CD4-positive, alpha-beta T cell (primary cell): ENCODE results near the gene CD44. TPM values are rescaled to one million over a fixed set of nuclear protein-coding genes. Genes with fewer than 3 reads are reported as not detected.

Source experiments
- ATAC-seq: fragments of 200-7000 bp; cut with Tn5 transposase; one replicate; pipeline ENCODE4 v1.10.0; 2022; ENCODE audit warnings: mild to moderate bottlenecking; ENCODE audit not compliant: poor library complexity
- CTCF ChIA-PET: fragments of 350-600 bp; sonication (Branson Sonifier 250); formaldehyde crosslinking; loops from one replicate; lab custom pipeline; 2021; ENCODE audit warnings: antibody characterized with exemption, inconsistent platforms; lab: Charles Lee
- POLR2A ChIA-PET: fragments of 350-600 bp; sonication (Branson Sonifier 250); formaldehyde crosslinking; loops from one replicate; lab custom pipeline; 2021; ENCODE audit warnings: antibody characterized with exemption, inconsistent platforms; lab: Charles Lee
- DNase-seq, 14 experiments: peaks; one replicate each; pipeline ENCODE4 v3.0.0-alpha.2; 2013 to 2020; ENCODE audit warnings: mixed read lengths in 2 of 14
- H3K27ac ChIP-seq, 2 donors: one replicate each; pipeline versions ENCODE4 v1.5.1 to v1.7.0; 2013; ENCODE audit warnings: low read length in 2 of 2, low read depth in 1 of 2, mild to moderate bottlenecking in 1 of 2
- H3K27me3 ChIP-seq, 2 experiments: 1 replicate in 1 of 2; 2 replicates in 1 of 2; pipeline versions ENCODE4 v1.6.1 to v1.7.0; 2013; ENCODE audit warnings: low read length in 2 of 2, control low read depth in 1 of 2, mild to moderate bottlenecking in 1 of 2, moderate library complexity in 1 of 2; ENCODE audit not compliant: insufficient read depth in 2 of 2, control insufficient read depth in 1 of 2
- H3K36me3 ChIP-seq: one replicate; pipeline ENCODE4 v1.6.1; 2013; ENCODE audit warnings: low read length, control low read depth; ENCODE audit not compliant: insufficient read depth
- H3K4me1 ChIP-seq: one replicate; pipeline ENCODE4 v1.6.1; 2013; ENCODE audit warnings: low read length, control low read depth; ENCODE audit not compliant: insufficient read depth
- H3K4me3 ChIP-seq: one replicate; pipeline ENCODE4 v1.5.1; 2013; ENCODE audit warnings: mild to moderate bottlenecking, low read length, moderate library complexity
- H3K9me3 ChIP-seq, 2 experiments: 1 replicate in 1 of 2; 2 replicates in 1 of 2; pipeline versions ENCODE4 v1.6.1 to v1.7.0; 2013; ENCODE audit warnings: low read length in 2 of 2, mild to moderate bottlenecking in 2 of 2, control low read depth in 1 of 2, moderate library complexity in 1 of 2; ENCODE audit not compliant: control insufficient read depth in 1 of 2, insufficient read depth in 1 of 2
- H3K27ac Mint-ChIP-seq: one replicate; pipeline ENCODE4 v1.8.0; 2020; ENCODE audit warnings: mixed read lengths
- H3K27me3 Mint-ChIP-seq: one replicate; pipeline ENCODE4 v1.8.0; 2021; ENCODE audit warnings: mixed read lengths
- H3K36me3 Mint-ChIP-seq: one replicate; pipeline ENCODE4 v1.8.0; 2021; ENCODE audit warnings: low read depth, mixed read lengths
- H3K4me1 Mint-ChIP-seq: one replicate; pipeline ENCODE4 v1.8.0; 2021; ENCODE audit warnings: low read depth, mixed read lengths
- H3K4me3 Mint-ChIP-seq: one replicate; pipeline ENCODE4 v1.8.0; 2020; ENCODE audit warnings: mild to moderate bottlenecking, mixed read lengths
- H3K9me3 Mint-ChIP-seq: one replicate; pipeline ENCODE4 v1.8.0; 2020; ENCODE audit warnings: mixed read lengths
- intact Hi-C, 2 experiments: fragments of 100-400 bp; cut with DNase I in 1 of 2; cut with micrococcal nuclease in 1 of 2; formaldehyde crosslinking; loops; one replicate each; pipeline versions ENCODE4 v1.15.1 to v1.9.0; 2023 to 2025; cut with DNase I, micrococcal nuclease
- total RNA-seq, 174 experiments: library from RNA in 2 of 174; stranded (reverse) in 2 of 174; gene quantifications; one replicate each; pipeline ENCODE4 v1.2.3 and lab custom pipeline; 2021 to 2026
- TF ChIP-seq, protein P1 (sequence below): fragments of 200-600 bp; IDR thresholded peaks from one replicate; pipeline ENCODE4 v1.8.0; 2022; ENCODE audit warnings: antibody characterized with exemption, mild to moderate bottlenecking

Gene CD44
- total RNA-seq, 2 experiments from 2014 or later = 1,283 to 1,330 TPM

DNA sequence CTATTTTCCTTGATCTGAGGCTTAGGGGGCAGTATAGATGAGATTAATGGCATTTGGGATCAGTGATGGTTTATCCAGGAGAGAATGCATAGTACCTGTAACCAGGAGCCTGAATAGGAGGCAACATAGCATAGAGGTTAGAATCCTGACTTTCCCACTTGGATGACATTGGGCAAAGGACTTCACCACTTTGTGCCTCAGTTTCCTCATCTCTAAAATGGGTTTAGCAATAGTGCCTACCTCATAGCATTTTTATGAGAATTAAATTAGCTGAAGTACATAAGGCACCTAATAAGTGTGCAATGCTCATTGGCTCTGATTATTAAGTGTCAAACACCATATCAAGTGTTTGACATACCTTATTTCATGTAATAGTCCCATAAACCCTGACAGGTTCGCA, 30.8 kb downstream of the CD44 start:
- Histone ChIP-seq H3K27ac (peak overlapping the region; percentile 26 to 96), H3K4me1 (peaks cover 95% of the 10 kb centered on the region), H3K4me3 (no peak overlapping the region), H3K9me3 (no peaks in the 10 kb centered on the region), H3K27me3 (no peaks in the 10 kb centered on the region), H3K36me3 (peaks cover 47% of the 10 kb centered on the region)
- no peak for DNase-seq
- TF ChIP-seq, protein P1, sequence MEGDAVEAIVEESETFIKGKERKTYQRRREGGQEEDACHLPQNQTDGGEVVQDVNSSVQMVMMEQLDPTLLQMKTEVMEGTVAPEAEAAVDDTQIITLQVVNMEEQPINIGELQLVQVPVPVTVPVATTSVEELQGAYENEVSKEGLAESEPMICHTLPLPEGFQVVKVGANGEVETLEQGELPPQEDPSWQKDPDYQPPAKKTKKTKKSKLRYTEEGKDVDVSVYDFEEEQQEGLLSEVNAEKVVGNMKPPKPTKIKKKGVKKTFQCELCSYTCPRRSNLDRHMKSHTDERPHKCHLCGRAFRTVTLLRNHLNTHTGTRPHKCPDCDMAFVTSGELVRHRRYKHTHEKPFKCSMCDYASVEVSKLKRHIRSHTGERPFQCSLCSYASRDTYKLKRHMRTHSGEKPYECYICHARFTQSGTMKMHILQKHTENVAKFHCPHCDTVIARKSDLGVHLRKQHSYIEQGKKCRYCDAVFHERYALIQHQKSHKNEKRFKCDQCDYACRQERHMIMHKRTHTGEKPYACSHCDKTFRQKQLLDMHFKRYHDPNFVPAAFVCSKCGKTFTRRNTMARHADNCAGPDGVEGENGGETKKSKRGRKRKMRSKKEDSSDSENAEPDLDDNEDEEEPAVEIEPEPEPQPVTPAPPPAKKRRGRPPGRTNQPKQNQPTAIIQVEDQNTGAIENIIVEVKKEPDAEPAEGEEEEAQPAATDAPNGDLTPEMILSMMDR = no peak
- ChIA-PET CTCF (interaction anchor here (1.2 to 1.4 kb wide), 2 partner anchors 13 to 218 kb away, joined by 3 read pairs; no protein-coding TSS in a partner anchor), POLR2A (interaction anchor here (0.6 to 18.0 kb wide), 5 partner anchors 7 to 30 kb away, joined by 3 to 355 read pairs (median 12); partner anchors contain the start of gene CD44)
- intact Hi-C loops = loop anchor here in 1 of 2 experiments (5.0 to 10.0 kb wide), 2 partner anchors 68 to 1065 kb away; partner anchors contain the start of gene NAT10
- H3K27ac Mint-ChIP-seq = peak overlapping the region; percentile 96
- no peak for ATAC-seq
- no peaks in the 10 kb centered on the region for H3K9me3 Mint-ChIP-seq
- no peaks in the 10 kb centered on the region for H3K27me3 Mint-ChIP-seq
- peaks cover 100% of the 10 kb centered on the region for H3K4me1 Mint-ChIP-seq
- peak overlapping the region; percentile 77 for H3K4me3 Mint-ChIP-seq
- H3K36me3 Mint-ChIP-seq = peaks cover 84% of the 10 kb centered on the region

DNA sequence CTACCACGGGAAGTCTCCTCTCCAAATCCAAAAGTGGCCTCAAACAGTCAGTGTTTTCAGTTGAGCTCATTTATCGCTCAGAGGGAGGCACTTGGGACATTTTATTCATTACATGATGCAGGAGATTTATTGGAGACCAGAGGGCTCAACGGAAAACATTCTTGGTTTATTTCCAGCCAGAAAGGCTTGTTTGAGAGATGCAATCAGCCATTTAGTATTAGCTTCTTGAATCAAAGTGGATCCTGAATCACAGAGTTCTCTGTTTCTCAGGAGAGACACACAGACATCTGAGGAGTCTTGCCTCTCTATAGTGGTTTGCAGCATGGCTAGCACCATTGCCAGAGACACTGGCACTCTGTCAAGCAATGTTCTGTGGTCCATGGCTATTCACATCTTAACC, 31.5 kb downstream of the CD44 start:
- H3K36me3 Mint-ChIP-seq = peaks cover 86% of the 10 kb centered on the region
- POLR2A ChIA-PET = interaction anchor here (2.7 to 18.0 kb wide), 4 partner anchors 6 to 31 kb away, joined by 12 to 355 read pairs (median 196); partner anchors contain the start of gene CD44
- no peaks in the 10 kb centered on the region for H3K9me3 Mint-ChIP-seq
- CTCF ChIA-PET = interaction anchor here (1.2 kb wide), 1 partner anchor 12 kb away, joined by 3 read pairs; no protein-coding TSS in a partner anchor
- H3K27ac Mint-ChIP-seq = peak overlapping the region; percentile 96
- peaks cover 92% of the 10 kb centered on the region for H3K4me1 ChIP-seq
- TF ChIP-seq, protein P1 = no peak
- peak overlapping the region; percentile 62 to 96 for H3K27ac ChIP-seq
- no peak overlapping the region for H3K4me3 ChIP-seq
- H3K27me3 ChIP-seq = no peaks in the 10 kb centered on the region
- peak overlapping the region; percentile 72 for H3K4me3 Mint-ChIP-seq
- H3K27me3 Mint-ChIP-seq = no peaks in the 10 kb centered on the region
- intact Hi-C loops = no loop called here
- H3K9me3 ChIP-seq = no peaks in the 10 kb centered on the region
- DNase-seq (peak in 1 of 14 experiments; percentile 42), ATAC-seq (no peak)
- H3K4me1 Mint-ChIP-seq = peaks cover 100% of the 10 kb centered on the region
- H3K36me3 ChIP-seq = peaks cover 46% of the 10 kb centered on the region

DNA sequence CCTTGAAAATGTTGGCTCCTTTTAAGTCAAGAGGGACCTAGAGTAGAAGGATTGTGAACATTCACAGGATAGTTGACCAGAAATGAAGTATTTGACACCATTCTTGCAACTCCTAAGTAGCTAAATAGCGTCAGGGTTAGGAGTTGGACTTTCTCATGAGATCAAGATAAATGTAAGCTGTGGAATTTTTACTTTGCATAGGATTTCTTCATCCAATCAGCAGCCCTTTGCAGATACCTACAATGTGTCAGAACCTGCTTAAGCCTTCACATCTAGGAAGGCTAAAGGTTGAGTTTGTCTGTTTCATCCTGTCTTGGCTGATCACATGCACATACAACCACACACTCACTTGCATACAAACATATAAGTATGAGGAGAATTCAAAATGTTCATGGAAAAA, 32.3 kb downstream of the CD44 start:
- H3K9me3 Mint-ChIP-seq = no peaks in the 10 kb centered on the region
- intact Hi-C loops = no loop called here
- Histone ChIP-seq H3K36me3 (peaks cover 46% of the 10 kb centered on the region), H3K9me3 (no peaks in the 10 kb centered on the region), H3K27ac (peak overlapping the region; percentile 62 to 96), H3K4me3 (no peak overlapping the region), H3K4me1 (peaks cover 90% of the 10 kb centered on the region), H3K27me3 (no peaks in the 10 kb centered on the region)
- peak overlapping the region; percentile 72 for H3K4me3 Mint-ChIP-seq
- H3K27me3 Mint-ChIP-seq = no peaks in the 10 kb centered on the region
- no peak for DNase-seq
- peaks cover 95% of the 10 kb centered on the region for H3K4me1 Mint-ChIP-seq
- ChIA-PET CTCF (no interaction called here), POLR2A (interaction anchor here (2.7 to 18.0 kb wide), 3 partner anchors 5 to 31 kb away, joined by 12 to 355 read pairs (median 355); partner anchors contain the start of gene CD44)
- TF ChIP-seq, protein P1 = no peak
- ATAC-seq = no peak
- peaks cover 83% of the 10 kb centered on the region for H3K36me3 Mint-ChIP-seq
- H3K27ac Mint-ChIP-seq = peak overlapping the region; percentile 96
